ENCODE results near the gene UPP2. TPM values are rescaled to one million over a fixed set of nuclear protein-coding genes. Genes with fewer than 3 reads are reported as not detected.
A peak's percentile ranks its signal among the peaks of the same experiment; 100 is the strongest.

The UPP2 gene
- total RNA-seq (2014; rRNA removed; shearing (Covaris generic)) = not detected in 2 replicates

GRCh38 chr2:158101384-158101926 lies at the start of gene UPP2:
Gene UPP2, plus strand, starts transcription at chr2:158101876. Its CDS starts 188 bp downstream, at chr2:158102064.
- no peak for DNase-seq (ENCODE audit: low spot score)

- no peak for DNase-seq (ENCODE audit: low spot score)
These were observed 48.9 kb upstream of the UPP2 start for GRCh38 chr2:158052761-158053160.

- DNase-seq (ENCODE audit: low spot score) = peak; percentile 18
These were observed 44.8 kb upstream of the UPP2 start for GRCh38 chr2:158056875-158057274.

- DNase-seq (ENCODE audit: low spot score) = no peak
These were observed 41.4 kb upstream of the UPP2 start for GRCh38 chr2:158060160-158060834.

- peak; percentile 89 for DNase-seq (ENCODE audit: low spot score)
These were observed 40.7 kb upstream of the UPP2 start for GRCh38 chr2:158060835-158061435.

- DNase-seq (ENCODE audit: low spot score) = no peak
These were observed 39.9 kb upstream of the UPP2 start for GRCh38 chr2:158061763-158062162.

GRCh38 chr2:158066046-158066713 lies 35.5 kb upstream of the UPP2 start:
- no peak for DNase-seq (ENCODE audit: low spot score)

- no peak for DNase-seq (ENCODE audit: low spot score)
These were observed 30.7 kb upstream of the UPP2 start for GRCh38 chr2:158071018-158071417.

GRCh38 chr2:158072361-158072760 lies 29.3 kb upstream of the UPP2 start:
- DNase-seq (ENCODE audit: low spot score) = no peak

GRCh38 chr2:158079672-158080071 lies 22.0 kb upstream of the UPP2 start:
- DNase-seq (ENCODE audit: low spot score) = peak; percentile 48

- DNase-seq (ENCODE audit: low spot score) = no peak
These were observed 13.6 kb upstream of the UPP2 start for GRCh38 chr2:158088093-158088492.

- no peak for DNase-seq (ENCODE audit: low spot score)
These were observed 12.4 kb upstream of the UPP2 start for GRCh38 chr2:158089322-158089721.

GRCh38 chr2:158091647-158092046 lies 10.0 kb upstream of the UPP2 start:
- no peak for DNase-seq (ENCODE audit: low spot score)

- no peak for DNase-seq (ENCODE audit: low spot score)
These were observed 7.1 kb upstream of the UPP2 start for GRCh38 chr2:158094487-158095092.

- DNase-seq (ENCODE audit: low spot score) = no peak
These were observed 6.4 kb upstream of the UPP2 start for GRCh38 chr2:158095269-158095668.

GRCh38 chr2:158095912-158096311 lies 5.8 kb upstream of the UPP2 start:
- no peak for DNase-seq (ENCODE audit: low spot score)

GRCh38 chr2:158097481-158097880 lies 4.2 kb upstream of the UPP2 start:
- DNase-seq (ENCODE audit: low spot score) = no peak

GRCh38 chr2:158098178-158098577 lies 3.5 kb upstream of the UPP2 start:
- DNase-seq (ENCODE audit: low spot score) = no peak

GRCh38 chr2:158099716-158100115 lies 2.0 kb upstream of the UPP2 start:
- DNase-seq (ENCODE audit: low spot score) = peak; percentile 48

GRCh38 chr2:158100411-158100810 lies 1.3 kb upstream of the UPP2 start:
- DNase-seq (ENCODE audit: low spot score) = no peak

GRCh38 chr2:158102446-158102845 lies 770 bp downstream of the UPP2 start:
- peak; percentile 46 for DNase-seq (ENCODE audit: low spot score)

GRCh38 chr2:158103411-158104012 lies 1.8 kb downstream of the UPP2 start:
- DNase-seq (ENCODE audit: low spot score) = no peak

Measured in A172 (cell line).